T-helper 2 cell treated with Interferon-gamma antibody and Interleukin-4, amounts not matched to agents 5 μg/mL and 100 μg/mL, for 36 hours (primary cell): ENCODE results near the gene NUDT5.

ENCODE experiments used
- DNase-seq: peaks from one replicate; pipeline ENCODE4 v3.0.0; 2021; ENCODE audit warnings: low spot score
- H3K27ac Mint-ChIP-seq: one replicate; pipeline ENCODE4 v1.8.0; 2021; ENCODE audit warnings: mild to moderate bottlenecking, mixed read lengths
- H3K27me3 Mint-ChIP-seq: one replicate; pipeline ENCODE4 v1.8.0; 2021; ENCODE audit warnings: low read depth, mixed read lengths
- H3K36me3 Mint-ChIP-seq: one replicate; pipeline ENCODE4 v1.8.0; 2021; ENCODE audit warnings: low read depth, mixed read lengths
- H3K4me1 Mint-ChIP-seq: one replicate; pipeline ENCODE4 v1.8.0; 2021; ENCODE audit warnings: low read depth, mixed read lengths
- H3K4me3 Mint-ChIP-seq: one replicate; pipeline ENCODE4 v1.8.0; 2022; ENCODE audit warnings: mild to moderate bottlenecking, moderate library complexity, mixed read lengths
- H3K9me3 Mint-ChIP-seq: one replicate; pipeline ENCODE4 v1.8.0; 2021; ENCODE audit warnings: mixed read lengths

The NUDT5 gene

DNA sequence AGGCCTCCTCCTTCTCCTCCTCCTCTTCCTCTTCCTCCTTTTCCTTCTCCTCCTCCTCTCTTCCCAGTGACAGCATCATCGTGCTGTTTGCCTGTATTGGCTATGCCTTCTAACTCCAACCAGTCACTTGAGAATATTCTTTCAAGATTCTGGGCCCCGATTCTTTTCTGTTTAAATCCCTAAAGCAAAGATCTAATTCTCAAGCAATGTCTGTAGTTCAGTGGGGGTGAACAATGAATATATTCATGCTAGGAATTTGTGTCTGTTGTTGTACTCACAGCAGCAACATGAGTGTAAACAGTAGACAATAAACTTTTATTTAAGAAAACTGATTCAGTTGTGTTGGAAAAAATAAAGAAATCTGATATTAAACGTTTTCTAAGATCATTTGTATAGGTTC is 30.7 kb downstream of the NUDT5 start:
- H3K9me3 Mint-ChIP-seq = no peaks in the 10 kb centered on the region
- H3K36me3 Mint-ChIP-seq = peaks cover 48% of the 10 kb centered on the region
- DNase-seq = no peak
- no peaks in the 10 kb centered on the region for H3K27me3 Mint-ChIP-seq
- H3K4me3 Mint-ChIP-seq = no peak overlapping the region
- no peaks in the 10 kb centered on the region for H3K4me1 Mint-ChIP-seq
- peak overlapping the region; percentile 17 for H3K27ac Mint-ChIP-seq

DNA sequence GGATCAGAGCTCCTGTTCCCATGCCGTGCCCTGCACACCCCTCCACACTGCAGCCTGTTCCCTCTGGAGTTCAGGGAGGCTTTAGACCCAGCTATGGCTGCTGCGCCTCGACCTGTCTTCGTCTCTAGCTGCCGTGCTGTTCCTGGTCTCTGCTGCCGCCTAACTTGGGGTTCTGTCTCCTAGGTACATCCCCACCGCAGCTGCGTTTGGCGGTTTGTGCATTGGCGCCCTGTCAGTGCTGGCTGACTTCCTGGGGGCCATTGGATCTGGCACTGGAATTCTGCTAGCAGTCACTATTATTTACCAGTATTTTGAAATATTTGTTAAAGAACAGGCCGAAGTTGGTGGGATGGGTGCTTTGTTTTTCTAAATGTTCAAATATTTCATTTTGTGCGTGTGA is 31.6 kb downstream of the NUDT5 start:
- Mint-ChIP-seq H3K4me3 (no peak overlapping the region), H3K4me1 (no peaks in the 10 kb centered on the region), H3K36me3 (peaks cover 44% of the 10 kb centered on the region), H3K9me3 (no peaks in the 10 kb centered on the region), H3K27me3 (no peaks in the 10 kb centered on the region), H3K27ac (no peak overlapping the region)
- DNase-seq = no peak

DNA sequence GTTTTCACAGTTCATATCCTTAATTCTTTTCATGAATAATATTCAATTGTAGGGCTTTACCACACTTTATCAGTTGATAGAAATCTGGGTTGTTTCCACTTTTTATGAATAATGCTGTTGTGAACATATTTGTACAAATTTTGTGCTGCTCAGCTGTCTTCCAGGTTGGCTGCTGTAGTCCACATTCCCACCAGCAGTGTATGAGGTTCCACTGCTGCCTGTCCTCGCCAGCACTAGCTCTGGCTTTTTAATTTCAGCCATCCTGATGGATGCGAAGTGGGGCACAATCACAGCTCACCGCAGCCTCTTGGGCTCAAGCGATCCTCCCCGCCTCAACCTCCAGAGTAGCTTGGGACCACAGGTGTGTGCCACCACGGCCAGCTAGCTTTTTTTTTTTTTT is 32.8 kb downstream of the NUDT5 start:
- peaks cover 42% of the 10 kb centered on the region for H3K36me3 Mint-ChIP-seq
- no peak overlapping the region for H3K27ac Mint-ChIP-seq
- H3K4me3 Mint-ChIP-seq = no peak overlapping the region
- H3K4me1 Mint-ChIP-seq = no peaks in the 10 kb centered on the region
- no peaks in the 10 kb centered on the region for H3K9me3 Mint-ChIP-seq
- no peak for DNase-seq
- no peaks in the 10 kb centered on the region for H3K27me3 Mint-ChIP-seq

DNA sequence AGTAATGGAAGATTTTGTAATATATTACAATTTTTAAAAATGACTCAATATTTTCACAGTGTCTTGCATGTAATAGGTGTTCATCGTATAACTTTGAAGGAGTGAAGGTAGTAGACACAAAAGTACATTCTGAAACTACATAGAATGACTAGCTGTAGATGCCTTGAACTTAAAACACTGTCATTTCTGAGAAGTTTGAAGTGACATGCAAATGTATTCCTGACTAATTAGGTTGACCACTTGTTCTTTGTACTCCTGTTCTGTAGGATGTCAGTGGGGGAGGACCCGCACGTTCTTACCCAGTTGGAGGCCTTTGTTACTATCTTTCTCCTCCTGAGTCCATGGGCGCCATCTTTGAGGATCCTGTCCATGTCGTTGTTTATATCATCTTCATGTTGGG is 35.0 kb downstream of the NUDT5 start:
- no peak for DNase-seq
- Mint-ChIP-seq H3K27ac (no peak overlapping the region), H3K4me1 (no peaks in the 10 kb centered on the region), H3K27me3 (no peaks in the 10 kb centered on the region), H3K4me3 (no peak overlapping the region), H3K9me3 (no peaks in the 10 kb centered on the region), H3K36me3 (peaks cover 41% of the 10 kb centered on the region)

DNA sequence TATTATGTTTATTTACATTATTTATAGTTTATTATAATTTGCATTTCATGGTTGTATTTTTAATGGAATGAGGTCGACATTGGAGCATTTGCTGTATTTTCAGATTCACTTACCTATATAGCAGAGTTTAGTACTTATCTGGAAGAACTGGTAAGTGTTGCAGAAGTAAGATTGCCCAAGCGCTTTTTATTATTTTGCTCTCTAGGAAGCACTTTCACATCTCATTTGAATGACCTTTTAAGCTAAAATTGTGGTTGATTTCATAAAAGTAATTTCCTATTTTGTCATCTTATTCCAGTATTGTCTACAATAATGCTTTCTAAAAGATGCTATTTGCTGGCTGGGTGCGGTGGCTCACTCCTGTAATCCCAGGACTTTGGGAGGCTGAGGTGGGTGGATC is 37.6 kb downstream of the NUDT5 start:
- peaks cover 40% of the 10 kb centered on the region for H3K36me3 Mint-ChIP-seq
- no peak overlapping the region for H3K27ac Mint-ChIP-seq
- no peak overlapping the region for H3K4me3 Mint-ChIP-seq

DNA sequence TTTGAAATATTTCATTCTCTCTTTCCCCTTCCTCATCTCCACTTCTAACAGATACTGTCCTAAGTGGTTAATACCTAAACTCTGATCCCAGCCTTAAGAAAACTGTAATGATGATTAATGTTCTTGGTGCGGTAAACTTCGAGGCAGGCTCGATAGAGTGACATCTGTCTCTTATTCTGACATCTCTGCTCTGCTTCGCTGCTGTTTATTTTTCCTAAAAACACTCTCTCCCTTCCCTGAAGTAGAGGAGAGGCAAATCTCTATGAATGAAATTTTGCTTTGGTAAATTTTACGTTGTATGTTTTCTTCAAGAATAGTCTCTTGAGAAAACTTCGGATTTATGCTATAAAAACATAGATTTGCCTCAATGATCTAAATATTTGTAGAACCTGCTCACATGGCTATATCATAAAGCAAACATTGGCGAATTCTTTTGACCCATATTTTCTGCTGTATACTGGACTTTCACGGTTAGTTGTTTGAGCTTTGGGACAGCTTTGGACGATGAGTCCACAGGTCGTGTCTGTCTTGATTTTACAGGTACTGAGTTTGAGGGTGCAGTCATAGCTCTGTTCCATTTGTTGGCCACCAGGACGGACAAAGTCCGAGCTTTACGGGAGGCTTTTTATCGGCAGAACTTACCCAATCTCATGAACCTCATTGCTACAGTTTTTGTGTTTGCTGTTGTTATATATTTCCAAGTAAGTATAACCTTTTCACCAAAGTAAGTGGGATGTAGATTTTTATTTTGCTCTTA is 39.1 kb downstream of the NUDT5 start:
- peaks cover 30% of the 10 kb centered on the region for H3K36me3 Mint-ChIP-seq
- DNase-seq = no peak
- no peaks in the 10 kb centered on the region for H3K27me3 Mint-ChIP-seq
- no peak overlapping the region for H3K27ac Mint-ChIP-seq
- H3K4me1 Mint-ChIP-seq = no peaks in the 10 kb centered on the region
- no peaks in the 10 kb centered on the region for H3K9me3 Mint-ChIP-seq
- H3K4me3 Mint-ChIP-seq = no peak overlapping the region

More for the DNA sequence above, 37.6 kb downstream of the NUDT5 start:
- Mint-ChIP-seq H3K4me1 (no peaks in the 10 kb centered on the region), H3K9me3 (no peaks in the 10 kb centered on the region), H3K27me3 (no peaks in the 10 kb centered on the region)
- no peak for DNase-seq

DNA sequence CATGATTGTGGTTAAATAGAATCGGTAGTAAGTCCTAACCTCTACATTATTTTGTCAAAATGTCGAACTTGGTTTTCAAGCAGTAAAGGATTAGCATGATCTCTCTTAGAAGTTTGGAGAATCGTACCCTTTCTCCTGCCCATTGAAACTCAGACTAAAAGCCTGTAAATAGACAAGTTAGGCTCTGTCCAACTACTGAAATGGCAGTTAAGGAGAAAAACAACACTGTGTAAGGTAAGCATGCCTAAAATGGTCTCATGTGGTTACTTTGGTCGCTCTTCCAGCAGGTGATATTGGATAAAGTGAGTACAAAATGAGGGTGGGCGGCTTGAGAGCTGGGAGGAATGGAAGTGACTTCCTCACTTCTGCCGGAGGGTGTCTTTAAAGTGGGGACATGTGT is 41.2 kb downstream of the NUDT5 start:
- no peaks in the 10 kb centered on the region for H3K27me3 Mint-ChIP-seq
- DNase-seq = no peak
- H3K4me3 Mint-ChIP-seq = no peak overlapping the region
- H3K4me1 Mint-ChIP-seq = no peaks in the 10 kb centered on the region
- H3K36me3 Mint-ChIP-seq = peaks cover 29% of the 10 kb centered on the region
- H3K27ac Mint-ChIP-seq = no peak overlapping the region
- no peaks in the 10 kb centered on the region for H3K9me3 Mint-ChIP-seq

DNA sequence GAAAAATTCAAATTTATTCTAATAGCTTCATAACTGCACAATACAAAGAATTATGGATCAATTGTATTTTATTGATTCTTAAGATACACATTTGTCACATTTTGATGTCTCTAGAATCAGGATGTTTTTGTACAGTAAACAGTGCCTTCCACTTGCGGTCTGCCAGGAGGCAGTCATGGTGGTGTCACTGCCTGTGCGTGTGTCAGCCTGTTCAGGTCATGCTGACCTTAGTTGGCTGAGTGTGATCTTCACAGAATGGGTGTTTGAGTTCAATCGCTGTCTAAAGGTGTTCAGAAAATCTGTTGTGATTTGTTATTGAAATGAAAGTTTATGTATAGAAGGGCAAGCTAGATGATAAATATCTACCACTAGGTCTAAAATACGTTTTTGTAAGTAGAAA is 45.5 kb downstream of the NUDT5 start:
- no peak for DNase-seq
- Mint-ChIP-seq H3K27ac (no peak overlapping the region), H3K36me3 (peaks cover 31% of the 10 kb centered on the region), H3K4me1 (peaks cover 3% of the 10 kb centered on the region), H3K27me3 (no peaks in the 10 kb centered on the region), H3K9me3 (no peaks in the 10 kb centered on the region), H3K4me3 (no peak overlapping the region)

DNA sequence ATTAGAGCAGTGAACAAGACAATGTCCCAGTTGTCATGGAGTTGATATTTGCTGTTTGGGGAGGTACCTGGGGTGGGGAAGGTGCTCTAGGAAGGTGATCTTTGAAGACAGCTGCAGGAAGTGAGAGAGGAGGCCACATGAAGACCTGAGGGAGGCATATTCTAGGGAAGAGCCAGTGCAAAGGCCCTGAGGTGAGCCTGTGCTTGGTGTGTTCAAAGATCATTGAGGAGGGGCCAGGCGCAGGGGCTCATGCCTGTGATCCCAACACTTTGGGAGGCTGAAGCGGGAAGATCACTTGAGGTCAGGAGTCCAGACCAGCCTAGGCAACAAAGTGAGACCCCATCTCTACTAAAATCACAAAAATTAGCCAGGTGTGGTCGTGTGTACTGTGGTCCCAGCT is 51.2 kb downstream of the NUDT5 start:
- Mint-ChIP-seq H3K9me3 (no peaks in the 10 kb centered on the region), H3K27ac (no peak overlapping the region), H3K4me1 (peaks cover 3% of the 10 kb centered on the region), H3K36me3 (peaks cover 43% of the 10 kb centered on the region), H3K27me3 (no peaks in the 10 kb centered on the region), H3K4me3 (no peak overlapping the region)
- DNase-seq = no peak

DNA sequence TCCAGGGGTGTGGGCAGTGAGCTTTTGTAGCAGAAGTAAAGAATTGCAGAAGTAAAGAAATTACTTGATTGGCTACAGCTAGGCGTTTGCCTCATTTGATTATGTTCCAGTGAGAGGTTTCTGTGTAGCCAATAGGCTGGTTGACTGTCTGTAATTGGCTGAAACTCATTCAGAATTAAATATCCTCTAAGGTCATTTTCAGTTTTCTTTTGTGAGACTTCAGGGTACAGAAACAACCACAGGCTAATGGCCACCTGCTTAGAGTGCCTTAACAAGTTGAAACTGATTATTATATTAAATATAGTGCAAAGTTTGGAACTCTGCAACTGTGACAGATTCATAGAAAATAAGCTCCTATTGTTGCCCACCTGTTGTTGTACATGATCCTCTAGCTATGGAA is 55.7 kb downstream of the NUDT5 start:
- H3K4me3 Mint-ChIP-seq = no peak overlapping the region
- H3K27ac Mint-ChIP-seq = no peak overlapping the region
- DNase-seq = no peak
- no peaks in the 10 kb centered on the region for H3K4me1 Mint-ChIP-seq
- peaks cover 39% of the 10 kb centered on the region for H3K36me3 Mint-ChIP-seq
- H3K9me3 Mint-ChIP-seq = no peaks in the 10 kb centered on the region
- H3K27me3 Mint-ChIP-seq = no peaks in the 10 kb centered on the region

DNA sequence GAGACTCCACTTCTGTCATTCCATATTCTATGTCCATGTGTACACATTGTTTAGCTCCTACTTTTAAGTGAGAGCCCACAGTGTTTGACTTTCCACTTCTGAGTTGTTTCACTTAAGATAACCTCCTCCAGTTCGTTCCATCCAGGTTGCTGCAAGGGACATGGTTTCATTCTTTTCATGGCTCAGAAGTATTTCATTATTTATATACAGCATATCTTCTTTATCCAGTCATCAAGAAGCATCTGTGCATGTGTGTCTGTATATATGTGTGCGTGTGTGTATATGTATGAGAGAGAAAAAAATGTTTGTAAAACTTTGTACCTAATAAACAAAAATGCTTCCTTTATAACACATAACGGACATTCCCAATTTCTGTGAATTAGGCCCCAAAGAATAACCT is 60.1 kb downstream of the NUDT5 start:
- no peaks in the 10 kb centered on the region for H3K27me3 Mint-ChIP-seq
- H3K4me3 Mint-ChIP-seq = no peak overlapping the region
- peaks cover 8% of the 10 kb centered on the region for H3K4me1 Mint-ChIP-seq
- peaks cover 19% of the 10 kb centered on the region for H3K36me3 Mint-ChIP-seq
- no peak overlapping the region for H3K27ac Mint-ChIP-seq
- H3K9me3 Mint-ChIP-seq = no peaks in the 10 kb centered on the region
- DNase-seq = no peak

DNA sequence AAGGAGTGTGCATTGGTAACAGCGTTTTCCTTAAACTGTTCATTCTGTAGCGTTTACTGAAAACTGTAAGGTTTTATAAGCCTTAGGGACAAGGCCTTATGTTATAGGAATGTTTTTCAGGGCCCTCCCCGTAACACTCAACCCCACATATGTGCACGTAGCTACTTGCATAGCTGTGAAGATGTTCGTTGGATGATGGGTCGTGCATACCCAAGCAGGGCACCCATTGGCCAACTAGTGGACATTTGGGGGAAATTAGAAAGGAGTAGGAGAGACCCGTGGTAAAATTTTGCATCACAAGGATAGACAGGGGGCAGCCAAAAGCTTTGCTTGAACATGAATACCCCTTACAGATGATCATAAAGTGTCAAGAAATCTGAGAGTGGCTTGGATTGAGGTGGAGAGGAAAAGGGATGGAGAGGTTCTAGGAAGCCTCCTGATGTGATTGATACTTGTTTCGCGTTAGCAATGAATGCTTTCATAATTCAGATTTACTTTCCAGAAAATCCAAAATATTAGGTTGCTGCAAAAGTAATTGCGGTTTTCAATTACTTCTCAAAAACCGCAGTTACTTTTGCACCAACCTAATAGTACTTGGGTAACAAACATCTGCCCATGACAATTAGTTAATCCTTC is 65.3 kb downstream of the NUDT5 start:
- Mint-ChIP-seq H3K4me3 (peak overlapping the region; percentile 79), H3K9me3 (peaks cover 4% of the 10 kb centered on the region), H3K4me1 (peaks cover 21% of the 10 kb centered on the region), H3K36me3 (peaks cover 13% of the 10 kb centered on the region), H3K27me3 (no peaks in the 10 kb centered on the region), H3K27ac (peak overlapping the region; percentile 71)
- peak; percentile 32 for DNase-seq

DNA sequence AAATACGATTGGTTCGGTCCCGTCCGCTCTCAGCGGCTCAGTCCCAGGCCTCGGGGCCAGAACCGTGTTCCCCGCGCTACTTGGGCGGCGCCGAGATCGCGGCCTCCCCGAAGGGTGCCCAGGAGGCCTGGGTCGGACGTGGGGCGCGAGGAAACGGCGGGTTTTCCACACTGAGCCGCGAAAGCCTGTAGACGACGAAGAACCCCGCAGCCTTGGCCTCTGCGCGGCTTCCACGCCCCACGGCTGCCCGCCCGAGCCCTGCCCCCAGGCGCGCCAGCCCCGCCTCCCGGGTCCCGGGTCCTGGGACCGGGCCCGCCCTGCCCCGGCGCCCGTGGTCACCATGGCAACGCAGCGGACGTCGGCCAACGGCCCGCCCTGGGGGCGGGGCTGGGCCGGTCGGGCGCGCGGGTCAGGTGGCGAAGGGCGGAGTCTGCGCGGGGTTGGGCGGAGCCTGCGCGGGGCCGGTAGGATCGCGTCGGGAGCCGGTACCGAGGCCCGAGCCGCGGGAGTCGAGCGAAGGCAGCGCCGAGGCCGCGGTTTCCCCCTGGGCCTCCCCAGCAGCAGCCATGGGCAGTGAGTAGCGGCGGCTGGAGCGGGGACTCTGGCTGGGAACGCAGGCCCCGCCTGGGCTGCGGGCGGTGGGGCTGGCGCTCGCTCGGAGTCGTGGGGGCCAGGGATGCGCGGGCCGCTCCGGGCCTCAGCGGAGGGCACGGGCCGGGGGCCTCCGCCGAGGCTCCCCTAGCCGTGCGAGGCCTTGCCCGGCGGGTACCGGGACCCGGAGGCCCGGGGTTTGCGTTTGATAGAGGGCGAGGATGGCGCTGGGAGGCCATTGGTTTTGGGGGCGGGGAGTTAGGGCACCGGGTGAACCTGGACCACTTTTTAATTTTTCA is 66.2 kb downstream of the NUDT5 start, which contains the start of gene SEC61A2:
SEC61A2 (plus strand) TSS at position 456 of the 890 bp plus-strand sequence; CDS start at position 567, 111 bp downstream.
- DNase-seq = peak; percentile 97
- peaks cover 13% of the 10 kb centered on the region for H3K36me3 Mint-ChIP-seq
- H3K27me3 Mint-ChIP-seq = no peaks in the 10 kb centered on the region
- H3K4me3 Mint-ChIP-seq = peak within 1 kb of the TSS; percentile 84
- H3K4me1 Mint-ChIP-seq = peaks cover 21% of the 10 kb centered on the region
- peak within 1 kb of the TSS; percentile 87 for H3K27ac Mint-ChIP-seq
- peaks cover 4% of the 10 kb centered on the region for H3K9me3 Mint-ChIP-seq

DNA sequence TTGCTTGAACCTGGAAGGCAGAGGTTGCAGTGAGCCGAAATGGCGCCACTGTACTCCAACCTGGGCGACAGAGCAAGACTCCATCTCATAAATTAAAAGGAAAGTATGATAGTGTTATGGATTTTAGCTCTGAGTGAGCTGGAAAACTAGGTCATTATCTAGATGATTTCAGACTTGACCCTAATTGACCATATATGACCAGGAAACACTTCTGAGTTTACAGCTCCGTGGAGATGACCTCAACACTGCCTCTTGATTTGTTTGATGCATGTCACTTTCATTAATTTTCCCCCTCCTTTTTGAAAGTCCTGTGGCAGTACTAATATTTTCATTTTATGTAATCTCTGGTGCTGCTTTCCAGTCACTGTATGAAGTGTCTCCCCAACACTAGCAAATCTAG is 74.0 kb downstream of the NUDT5 start:
- DNase-seq = no peak
- Mint-ChIP-seq H3K27me3 (no peaks in the 10 kb centered on the region), H3K9me3 (peaks cover under 1% of the 10 kb centered on the region), H3K4me3 (no peak overlapping the region), H3K27ac (peak overlapping the region; percentile 91), H3K4me1 (peaks cover 24% of the 10 kb centered on the region), H3K36me3 (peaks cover 46% of the 10 kb centered on the region)
